ENCODE data around the gene WASHC4. TPM values are rescaled to one million over a fixed set of nuclear protein-coding genes. Genes with fewer than 3 reads are reported as not detected.

The WASHC4 gene
- total and polyA plus RNA-seq, 10 of the 15 experiments (the other 5 are each of a cell fraction or from before 2014, with no cell fraction given): 16.0 to 50.6 (median 34.0) TPM

DNA sequence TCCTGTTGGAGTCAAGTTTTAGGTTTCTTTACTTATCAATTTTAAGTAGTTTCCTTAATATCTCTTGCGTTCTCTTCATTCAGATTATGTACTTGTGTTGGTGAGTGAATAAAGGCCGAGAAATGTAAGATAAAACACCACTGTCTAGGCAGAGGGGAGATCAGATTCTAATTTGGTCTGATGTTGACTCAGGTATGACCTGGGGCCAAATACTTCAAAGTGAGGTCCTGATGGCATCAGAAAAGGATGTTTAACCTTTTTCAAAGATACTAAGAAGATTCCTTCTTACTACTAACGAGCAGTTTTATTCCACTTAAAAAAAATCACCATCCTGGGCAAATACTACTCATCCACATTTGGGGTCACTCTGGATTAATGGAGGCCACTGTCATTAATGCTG lies 101.6 kb downstream of the WASHC4 start:
- DNase-seq (ENCODE audit: low read depth, low spot score) (no peak), ATAC-seq (no peak), FAIRE-seq (no peak)
- TF ChIP-seq CHD2 (IDR thresholded peaks at IDR 0.05; ENCODE audit: borderline replicate concordance, low read depth, low read length): no peak
- TF ChIP-seq WRNIP1 (IDR thresholded peaks at IDR 0.05; ENCODE audit: borderline replicate concordance, low read depth, low read length): no peak
- TF ChIP-seq, protein P1, sequence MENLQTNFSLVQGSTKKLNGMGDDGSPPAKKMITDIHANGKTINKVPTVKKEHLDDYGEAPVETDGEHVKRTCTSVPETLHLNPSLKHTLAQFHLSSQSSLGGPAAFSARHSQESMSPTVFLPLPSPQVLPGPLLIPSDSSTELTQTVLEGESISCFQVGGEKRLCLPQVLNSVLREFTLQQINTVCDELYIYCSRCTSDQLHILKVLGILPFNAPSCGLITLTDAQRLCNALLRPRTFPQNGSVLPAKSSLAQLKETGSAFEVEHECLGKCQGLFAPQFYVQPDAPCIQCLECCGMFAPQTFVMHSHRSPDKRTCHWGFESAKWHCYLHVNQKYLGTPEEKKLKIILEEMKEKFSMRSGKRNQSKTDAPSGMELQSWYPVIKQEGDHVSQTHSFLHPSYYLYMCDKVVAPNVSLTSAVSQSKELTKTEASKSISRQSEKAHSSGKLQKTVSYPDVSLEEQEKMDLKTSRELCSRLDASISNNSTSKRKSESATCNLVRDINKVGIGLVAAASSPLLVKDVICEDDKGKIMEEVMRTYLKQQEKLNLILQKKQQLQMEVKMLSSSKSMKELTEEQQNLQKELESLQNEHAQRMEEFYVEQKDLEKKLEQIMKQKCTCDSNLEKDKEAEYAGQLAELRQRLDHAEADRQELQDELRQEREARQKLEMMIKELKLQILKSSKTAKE (IDR thresholded peaks at IDR 0.05; ENCODE audit: low read depth, poor library complexity, severe bottlenecking): no peak
- TF ChIP-seq GABPA (IDR thresholded peaks at IDR 0.05; ENCODE audit: low read depth): no peak
- TF ChIP-seq ATF7 (IDR thresholded peaks at IDR 0.05; ENCODE audit: low read depth): no peak
- TF ChIP-seq, protein P2, sequence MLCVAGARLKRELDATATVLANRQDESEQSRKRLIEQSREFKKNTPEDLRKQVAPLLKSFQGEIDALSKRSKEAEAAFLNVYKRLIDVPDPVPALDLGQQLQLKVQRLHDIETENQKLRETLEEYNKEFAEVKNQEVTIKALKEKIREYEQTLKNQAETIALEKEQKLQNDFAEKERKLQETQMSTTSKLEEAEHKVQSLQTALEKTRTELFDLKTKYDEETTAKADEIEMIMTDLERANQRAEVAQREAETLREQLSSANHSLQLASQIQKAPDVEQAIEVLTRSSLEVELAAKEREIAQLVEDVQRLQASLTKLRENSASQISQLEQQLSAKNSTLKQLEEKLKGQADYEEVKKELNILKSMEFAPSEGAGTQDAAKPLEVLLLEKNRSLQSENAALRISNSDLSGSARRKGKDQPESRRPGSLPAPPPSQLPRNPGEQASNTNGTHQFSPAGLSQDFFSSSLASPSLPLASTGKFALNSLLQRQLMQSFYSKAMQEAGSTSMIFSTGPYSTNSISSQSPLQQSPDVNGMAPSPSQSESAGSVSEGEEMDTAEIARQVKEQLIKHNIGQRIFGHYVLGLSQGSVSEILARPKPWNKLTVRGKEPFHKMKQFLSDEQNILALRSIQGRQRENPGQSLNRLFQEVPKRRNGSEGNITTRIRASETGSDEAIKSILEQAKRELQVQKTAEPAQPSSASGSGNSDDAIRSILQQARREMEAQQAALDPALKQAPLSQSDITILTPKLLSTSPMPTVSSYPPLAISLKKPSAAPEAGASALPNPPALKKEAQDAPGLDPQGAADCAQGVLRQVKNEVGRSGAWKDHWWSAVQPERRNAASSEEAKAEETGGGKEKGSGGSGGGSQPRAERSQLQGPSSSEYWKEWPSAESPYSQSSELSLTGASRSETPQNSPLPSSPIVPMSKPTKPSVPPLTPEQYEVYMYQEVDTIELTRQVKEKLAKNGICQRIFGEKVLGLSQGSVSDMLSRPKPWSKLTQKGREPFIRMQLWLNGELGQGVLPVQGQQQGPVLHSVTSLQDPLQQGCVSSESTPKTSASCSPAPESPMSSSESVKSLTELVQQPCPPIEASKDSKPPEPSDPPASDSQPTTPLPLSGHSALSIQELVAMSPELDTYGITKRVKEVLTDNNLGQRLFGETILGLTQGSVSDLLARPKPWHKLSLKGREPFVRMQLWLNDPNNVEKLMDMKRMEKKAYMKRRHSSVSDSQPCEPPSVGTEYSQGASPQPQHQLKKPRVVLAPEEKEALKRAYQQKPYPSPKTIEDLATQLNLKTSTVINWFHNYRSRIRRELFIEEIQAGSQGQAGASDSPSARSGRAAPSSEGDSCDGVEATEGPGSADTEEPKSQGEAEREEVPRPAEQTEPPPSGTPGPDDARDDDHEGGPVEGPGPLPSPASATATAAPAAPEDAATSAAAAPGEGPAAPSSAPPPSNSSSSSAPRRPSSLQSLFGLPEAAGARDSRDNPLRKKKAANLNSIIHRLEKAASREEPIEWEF (IDR thresholded peaks at IDR 0.05; ENCODE audit: insufficient replicate concordance, low read depth, low read length): no peak
- no peak for TF ChIP-seq DPF2 (IDR thresholded peaks at IDR 0.05)
- no peak for TF ChIP-seq TAF1 (IDR thresholded peaks at IDR 0.05; ENCODE audit: borderline replicate concordance, low read depth, low read length)
- no TSS peak for BruUV-seq (replicated peaks)
- H3K9ac ChIP-seq (ENCODE audit: control insufficient read depth, insufficient read depth, low read length): no peak overlapping the region
- SMC1A ChIA-PET (ENCODE audit: uncharacterized antibody, unreplicated experiment): interaction anchor here (0.6 kb wide), 1 partner anchor 1071 kb away, joined by 3 read pairs; the partner anchor contains the start of gene NFYB
- intact Hi-C loops (cut with micrococcal nuclease; ENCODE audit: unreplicated experiment): no loop called here
- H3K4me3 ChIP-seq: no peak overlapping the region
- H3K27ac ChIP-seq (ENCODE audit: control insufficient read depth, insufficient read depth): no peak overlapping the region
- in situ Hi-C loops (cut with MboI): no loop called here
- no peaks in the 10 kb centered on the region for H3K27me3 ChIP-seq (replicated peaks in 1 of 2; ENCODE audit: control insufficient read depth in 2 of 2, insufficient read depth in 2 of 2, low read length in 1 of 2)
- no peaks in the 10 kb centered on the region for H3K9me3 ChIP-seq (replicated peaks; ENCODE audit: control insufficient read depth, insufficient read depth, low read length)
- CTCF ChIA-PET: no interaction called here
- H2AFZ ChIP-seq (ENCODE audit: control insufficient read depth, low read depth, low read length): no peak overlapping the region
- H3K79me2 ChIP-seq (ENCODE audit: control insufficient read depth, insufficient read depth, low read length): no peaks in the 10 kb centered on the region
- RAD21 ChIA-PET (ENCODE audit: unreplicated experiment): no interaction called here
- peaks cover 0 to 8% of the 10 kb centered on the region in 2 experiments; a peak in 2 of 4 replicates for H3K36me3 ChIP-seq (ENCODE audit: control insufficient read depth in 2 of 2, insufficient read depth in 2 of 2, low read length in 1 of 2)
- POLR2A ChIA-PET: no interaction called here
- 94% methylated on average over 3 of the region's 3 CpGs for WGBS (ENCODE audit: insufficient coverage, insufficient replicate concordance, low lambda C conversion rate, missing lambda C conversion rate)
- H4K20me1 ChIP-seq (ENCODE audit: control insufficient read depth, insufficient read depth): no peaks in the 10 kb centered on the region
- no peaks in the 10 kb centered on the region; the same call in 1 of the 2 replicates for H3K4me1 ChIP-seq (ENCODE audit: control insufficient read depth, insufficient read depth, low read length)
- H3K4me2 ChIP-seq (ENCODE audit: control insufficient read depth, insufficient read depth): no peak overlapping the region
